ENCODE data around the gene LAMB4.

LAMB4 gene

GRCh38 chr7:107976620-107977019 lies 153.5 kb downstream of the LAMB4 start:
- no peak for TF ChIP-seq CTCF (IDR thresholded peaks at IDR 0.05; ENCODE audit: low read depth, low read length, missing control alignments)
- no peak for DNase-seq (ENCODE audit: low read depth)

GRCh38 chr7:107975394-107976013 lies 154.7 kb downstream of the LAMB4 start:
- TF ChIP-seq CTCF (IDR thresholded peaks at IDR 0.05; ENCODE audit: low read depth, low read length, missing control alignments) = no peak
- H3K4me3 ChIP-seq (ENCODE audit: low read depth, low read length) = no peak overlapping the region
- no peak for DNase-seq (ENCODE audit: low read depth)

More at GRCh38 chr7:107976620-107977019, 153.5 kb downstream of the LAMB4 start:
- no peak overlapping the region for H3K4me3 ChIP-seq (ENCODE audit: low read depth, low read length)

- no peak for TF ChIP-seq CTCF (IDR thresholded peaks at IDR 0.05; ENCODE audit: low read depth, low read length, missing control alignments)
- no peak for DNase-seq (ENCODE audit: low read depth)
- H3K4me3 ChIP-seq (ENCODE audit: low read depth, low read length) = no peak overlapping the region
These were observed 156.3 kb downstream of the LAMB4 start for GRCh38 chr7:107973861-107974260.

All from GM12864 (cell line).